GM12875 (cell line): ENCODE data around the gene CUL9.

Experiments used
- H3K4me3 ChIP-seq: one replicate; pipeline ENCODE4 v1.5.1; 2011; ENCODE audit warnings: low read depth, low read length, control low read depth
- CTCF ChIP-seq: IDR thresholded peaks from 2 replicates; pipeline ENCODE4 v1.5.1; 2011; ENCODE audit warnings: low read depth, mild to moderate bottlenecking, control low read depth, inconsistent platforms, low read length, moderate library complexity, borderline replicate concordance; ENCODE audit not compliant: insufficient read depth

Gene CUL9

DNA sequence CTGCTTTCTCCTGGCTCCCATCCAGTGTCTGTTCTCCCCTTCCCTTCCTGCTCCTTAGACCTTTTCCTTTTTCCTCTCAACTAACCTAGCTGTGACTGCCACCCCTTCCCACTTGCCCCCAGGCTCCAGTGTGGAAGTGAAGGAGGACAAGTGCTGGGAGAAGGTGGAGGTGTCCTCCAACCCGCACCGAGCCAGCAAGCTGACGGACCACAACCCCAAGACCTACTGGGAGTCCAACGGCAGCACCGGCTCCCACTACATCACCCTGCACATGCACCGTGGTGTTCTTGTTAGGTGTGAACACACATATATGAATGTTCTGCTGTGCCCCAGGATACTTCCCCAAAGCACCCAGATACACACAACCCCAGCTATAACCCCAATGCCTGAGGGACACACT, 18.5 kb downstream of the CUL9 start:
- no peak for TF ChIP-seq CTCF

GRCh38 chr6:43202451-43202850, 20.5 kb downstream of the CUL9 start:
- no peak overlapping the region for H3K4me3 ChIP-seq
- no peak for TF ChIP-seq CTCF

More for the DNA sequence above, 18.5 kb downstream of the CUL9 start:
- H3K4me3 ChIP-seq: no peak overlapping the region

DNA sequence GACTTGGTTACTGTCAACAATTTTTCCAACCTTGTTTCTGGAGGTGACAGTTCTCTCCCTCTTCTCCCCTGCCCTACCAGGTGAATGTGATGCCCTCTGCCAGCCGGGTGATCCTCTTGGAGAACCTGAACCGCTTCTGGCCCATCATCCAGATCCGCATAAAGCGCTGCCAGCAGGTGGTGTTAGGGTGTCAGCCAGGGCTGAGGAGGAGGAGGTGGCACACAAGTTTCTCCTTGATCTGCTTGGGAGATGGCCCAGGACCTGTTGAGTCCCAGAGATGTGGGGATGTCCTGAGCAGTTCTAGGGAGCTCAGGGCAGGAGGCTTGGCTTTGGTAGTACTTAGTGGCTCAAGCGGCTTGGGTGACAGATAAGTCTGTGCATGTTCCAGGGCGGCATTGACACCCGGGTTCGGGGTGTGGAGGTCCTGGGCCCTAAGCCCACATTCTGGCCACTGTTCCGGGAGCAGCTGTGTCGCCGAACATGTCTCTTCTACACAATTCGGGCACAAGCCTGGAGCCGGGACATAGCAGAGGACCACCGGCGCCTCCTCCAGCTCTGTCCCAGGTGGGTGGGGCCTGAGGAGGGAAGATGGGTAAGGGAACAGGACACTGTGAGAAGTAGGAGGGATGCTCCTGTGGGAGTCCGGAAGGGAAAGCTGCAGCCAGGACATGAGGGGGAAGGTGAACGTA, 21.2 kb downstream of the CUL9 start:
- no peak for TF ChIP-seq CTCF
- H3K4me3 ChIP-seq: no peak overlapping the region

- TF ChIP-seq CTCF: no peak
- no peak overlapping the region for H3K4me3 ChIP-seq
Observed at GRCh38 chr6:43203718-43204095, 21.7 kb downstream of the CUL9 start.

DNA sequence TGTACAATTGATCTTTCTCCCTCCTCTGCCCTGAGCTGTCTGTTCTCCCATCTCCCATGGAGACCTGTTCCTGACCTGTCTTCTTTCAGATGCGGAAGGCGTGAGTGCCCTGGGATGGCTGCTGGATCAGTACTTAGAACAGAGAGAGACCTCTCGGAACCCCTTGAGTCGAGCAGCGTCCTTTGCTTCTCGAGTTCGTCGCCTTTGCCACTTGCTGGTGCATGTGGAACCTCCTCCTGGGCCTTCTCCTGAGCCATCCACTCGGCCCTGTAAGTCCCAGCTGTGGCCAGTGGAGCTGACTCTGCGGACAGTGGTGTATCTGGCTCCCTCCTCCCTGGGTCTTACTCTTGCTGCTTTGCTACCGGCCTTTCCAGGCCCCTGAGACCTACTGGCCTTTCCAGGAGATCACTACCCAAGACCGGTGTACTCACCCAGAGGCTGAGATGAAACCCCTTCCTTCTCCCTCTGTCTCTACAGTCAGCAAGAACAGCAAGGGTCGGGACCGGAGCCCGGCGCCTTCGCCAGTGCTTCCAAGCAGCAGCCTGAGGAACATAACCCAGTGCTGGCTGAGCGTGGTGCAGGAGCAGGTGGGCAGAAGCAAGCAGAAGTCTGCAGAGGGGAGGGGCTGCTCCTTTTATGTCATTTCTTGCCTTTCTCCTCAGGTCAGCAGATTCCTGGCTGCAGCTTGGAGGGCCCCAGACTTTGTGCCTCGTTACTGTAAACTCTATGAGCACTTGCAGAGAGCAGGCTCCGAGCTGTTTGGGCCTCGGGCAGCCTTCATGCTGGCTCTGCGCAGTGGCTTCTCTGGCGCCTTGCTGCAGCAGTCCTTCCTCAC, 22.5 kb downstream of the CUL9 start:
- TF ChIP-seq CTCF: no peak
- H3K4me3 ChIP-seq: no peak overlapping the region

- H3K4me3 ChIP-seq: no peak overlapping the region
- no peak for TF ChIP-seq CTCF
Observed at GRCh38 chr6:43205849-43206248, 23.9 kb downstream of the CUL9 start.

DNA sequence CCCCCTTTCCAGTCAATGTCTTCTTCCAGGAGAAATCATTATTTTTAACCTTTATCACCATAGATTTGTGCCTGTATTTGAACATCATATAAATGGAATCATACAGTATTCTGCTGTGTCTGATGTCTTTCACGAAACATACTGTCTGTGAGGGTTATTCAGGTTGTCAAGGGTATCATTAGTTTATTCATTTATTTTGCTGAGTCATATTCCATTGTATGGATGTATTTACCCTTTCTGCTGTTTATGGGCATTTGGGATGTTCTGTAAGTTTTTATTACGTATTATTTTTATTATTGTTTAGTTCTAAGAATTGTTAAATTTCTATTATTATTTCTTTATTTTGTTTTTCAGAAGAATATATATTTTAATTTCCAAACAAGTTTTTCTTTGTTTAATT, 25.3 kb downstream of the CUL9 start:
- no peak for TF ChIP-seq CTCF
- H3K4me3 ChIP-seq: no peak overlapping the region
